ENCODE results near the gene PCMT1. TPM values are rescaled to one million over a fixed set of nuclear protein-coding genes. Genes with fewer than 3 reads are reported as not detected.

The PCMT1 gene
- total RNA-seq, 1 donor from 2014 or later = 133 TPM

DNA sequence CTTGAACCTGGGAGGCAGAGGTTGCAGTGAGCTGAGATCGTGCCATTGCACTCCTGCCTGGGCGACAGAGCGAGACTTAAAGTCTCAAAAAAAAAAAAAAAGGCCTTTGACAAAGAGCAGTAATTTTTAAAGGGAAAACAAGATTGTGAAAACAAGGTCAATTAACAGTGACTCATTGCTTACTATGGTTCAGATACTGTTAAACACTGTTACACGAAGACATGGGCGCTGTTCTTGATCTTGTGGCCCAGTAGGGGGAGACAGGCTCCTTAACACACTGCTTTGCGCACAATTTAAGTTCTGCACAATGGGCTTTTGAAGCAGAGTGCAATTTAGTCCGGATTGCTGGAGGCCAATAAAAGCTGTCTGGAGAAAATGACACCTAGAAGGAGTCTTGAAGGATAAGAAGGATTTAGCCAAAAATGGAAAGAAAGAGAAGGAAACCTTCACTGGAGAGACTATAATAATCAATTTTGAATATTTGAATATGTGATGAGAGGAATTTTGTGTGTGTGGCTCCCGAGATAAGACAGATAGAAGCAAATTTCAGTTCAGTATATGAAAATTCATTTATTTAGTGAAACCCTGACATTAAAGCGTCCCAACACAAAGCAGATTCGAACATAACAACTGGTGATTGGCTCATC lies 25.6 kb upstream of the PCMT1 start:
- H3K36me3 Mint-ChIP-seq = peaks cover 9% of the 10 kb centered on the region
- Histone ChIP-seq H3K9ac (no peak overlapping the region), H3K4me3 (no peak overlapping the region), H3K9me3 (ENCODE audit: low read depth) (no peaks in the 10 kb centered on the region), H3K79me2 (ENCODE audit: low read depth) (no peaks in the 10 kb centered on the region), H3K27ac (no peak overlapping the region), H3K36me3 (no peaks in the 10 kb centered on the region), H3K27me3 (no peaks in the 10 kb centered on the region), H3F3A (ENCODE audit: low read depth) (no peaks in the 10 kb centered on the region), H3K4me2 (no peak overlapping the region), H4K20me1 (ENCODE audit: low read depth) (no peaks in the 10 kb centered on the region), H3K4me1 (no peaks in the 10 kb centered on the region), H2AFZ (replicated peaks) (no peak overlapping the region)
- H3K27ac Mint-ChIP-seq = no peak overlapping the region
- H3K27me3 Mint-ChIP-seq (ENCODE audit: insufficient read depth, low read depth) = peaks cover 3% of the 10 kb centered on the region
- no peaks in the 10 kb centered on the region for H3K4me1 Mint-ChIP-seq
- no peaks in the 10 kb centered on the region for H3K9me3 Mint-ChIP-seq
- H3K4me3 Mint-ChIP-seq = no peak overlapping the region
- DNase-seq (ENCODE audit: low spot score) = peak; percentile 58
- no peak for TF ChIP-seq EZH2 (IDR thresholded peaks at IDR 0.05)
- TF ChIP-seq, protein P1, sequence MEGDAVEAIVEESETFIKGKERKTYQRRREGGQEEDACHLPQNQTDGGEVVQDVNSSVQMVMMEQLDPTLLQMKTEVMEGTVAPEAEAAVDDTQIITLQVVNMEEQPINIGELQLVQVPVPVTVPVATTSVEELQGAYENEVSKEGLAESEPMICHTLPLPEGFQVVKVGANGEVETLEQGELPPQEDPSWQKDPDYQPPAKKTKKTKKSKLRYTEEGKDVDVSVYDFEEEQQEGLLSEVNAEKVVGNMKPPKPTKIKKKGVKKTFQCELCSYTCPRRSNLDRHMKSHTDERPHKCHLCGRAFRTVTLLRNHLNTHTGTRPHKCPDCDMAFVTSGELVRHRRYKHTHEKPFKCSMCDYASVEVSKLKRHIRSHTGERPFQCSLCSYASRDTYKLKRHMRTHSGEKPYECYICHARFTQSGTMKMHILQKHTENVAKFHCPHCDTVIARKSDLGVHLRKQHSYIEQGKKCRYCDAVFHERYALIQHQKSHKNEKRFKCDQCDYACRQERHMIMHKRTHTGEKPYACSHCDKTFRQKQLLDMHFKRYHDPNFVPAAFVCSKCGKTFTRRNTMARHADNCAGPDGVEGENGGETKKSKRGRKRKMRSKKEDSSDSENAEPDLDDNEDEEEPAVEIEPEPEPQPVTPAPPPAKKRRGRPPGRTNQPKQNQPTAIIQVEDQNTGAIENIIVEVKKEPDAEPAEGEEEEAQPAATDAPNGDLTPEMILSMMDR (IDR thresholded peaks at IDR 0.05) = peak; percentile 66

GRCh38 chr6:149725785-149726184 lies 23.8 kb upstream of the PCMT1 start:
- no peaks in the 10 kb centered on the region for H3K4me1 Mint-ChIP-seq
- H3K79me2 ChIP-seq (ENCODE audit: low read depth) = no peaks in the 10 kb centered on the region
- no peak for DNase-seq (ENCODE audit: low spot score)
- H3K27me3 ChIP-seq = no peaks in the 10 kb centered on the region
- no peak overlapping the region for H3K27ac Mint-ChIP-seq
- no peaks in the 10 kb centered on the region for H3K36me3 ChIP-seq
- H3K4me2 ChIP-seq = no peak overlapping the region
- no peaks in the 10 kb centered on the region for H3F3A ChIP-seq (ENCODE audit: low read depth)
- no peaks in the 10 kb centered on the region for H3K9me3 ChIP-seq (ENCODE audit: low read depth)
- H4K20me1 ChIP-seq (ENCODE audit: low read depth) = no peaks in the 10 kb centered on the region
- no peak overlapping the region for H3K4me3 ChIP-seq
- TF ChIP-seq, protein P1 (IDR thresholded peaks at IDR 0.05) = no peak
- TF ChIP-seq EZH2 (IDR thresholded peaks at IDR 0.05) = no peak
- TF ChIP-seq EZH2phosphoT487 (IDR thresholded peaks at IDR 0.05) = no peak
- H2AFZ ChIP-seq (replicated peaks) = no peak overlapping the region
- no peaks in the 10 kb centered on the region for H3K9me3 Mint-ChIP-seq
- peaks cover 9% of the 10 kb centered on the region for H3K36me3 Mint-ChIP-seq
- no peaks in the 10 kb centered on the region for H3K4me1 ChIP-seq
- no peak overlapping the region for H3K9ac ChIP-seq
- H3K27me3 Mint-ChIP-seq (ENCODE audit: insufficient read depth, low read depth) = peaks cover 3% of the 10 kb centered on the region
- H3K4me3 Mint-ChIP-seq = no peak overlapping the region
- no peak overlapping the region for H3K27ac ChIP-seq

DNA sequence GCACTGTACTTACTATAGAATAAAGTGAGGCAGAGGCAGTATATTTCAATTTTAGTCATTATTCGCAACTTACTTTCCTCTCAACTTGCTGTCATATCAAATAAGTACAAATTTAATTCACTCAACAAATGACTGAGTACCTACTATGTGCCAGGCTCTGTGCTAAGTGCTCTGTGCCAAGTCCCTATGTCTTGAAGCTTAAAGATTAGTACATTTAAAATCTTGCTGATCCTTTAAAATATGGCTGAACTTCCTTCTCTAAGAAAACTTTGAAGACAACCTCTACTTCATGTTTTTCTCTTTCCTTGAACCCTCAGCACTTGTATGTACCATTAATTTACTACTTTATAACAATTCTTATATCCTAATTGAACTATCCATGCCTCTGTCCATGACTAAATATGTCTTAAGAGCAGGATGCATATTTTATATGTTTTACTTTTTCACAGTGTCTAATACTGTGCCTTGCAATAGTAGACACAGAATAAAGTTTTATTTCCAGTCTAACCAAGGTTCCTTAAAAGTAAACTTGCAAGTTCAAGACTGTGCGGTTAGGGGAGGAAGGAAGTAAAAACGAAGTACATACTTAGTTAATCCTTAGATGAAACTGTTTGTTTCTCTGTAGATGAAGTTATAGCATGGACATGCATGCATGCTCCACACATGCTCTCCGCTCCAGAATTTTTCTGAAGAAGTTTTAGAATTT lies 21.6 kb upstream of the PCMT1 start:
- no peaks in the 10 kb centered on the region for H4K20me1 ChIP-seq (ENCODE audit: low read depth)
- Mint-ChIP-seq H3K27ac (no peak overlapping the region), H3K36me3 (peaks cover 9% of the 10 kb centered on the region), H3K4me3 (no peak overlapping the region), H3K27me3 (ENCODE audit: insufficient read depth, low read depth) (no peaks in the 10 kb centered on the region), H3K9me3 (no peaks in the 10 kb centered on the region), H3K4me1 (no peaks in the 10 kb centered on the region)
- H3K9ac ChIP-seq = no peak overlapping the region
- no peaks in the 10 kb centered on the region for H3K4me1 ChIP-seq
- no peaks in the 10 kb centered on the region for H3K9me3 ChIP-seq (ENCODE audit: low read depth)
- no peaks in the 10 kb centered on the region for H3K27me3 ChIP-seq
- TF ChIP-seq, protein P1 (IDR thresholded peaks at IDR 0.05) = no peak
- TF ChIP-seq EZH2 (IDR thresholded peaks at IDR 0.05) = no peak
- TF ChIP-seq EZH2phosphoT487 (IDR thresholded peaks at IDR 0.05) = no peak
- H3K4me2 ChIP-seq = no peak overlapping the region
- H3K79me2 ChIP-seq (ENCODE audit: low read depth) = no peaks in the 10 kb centered on the region
- peaks cover 6% of the 10 kb centered on the region for H3K36me3 ChIP-seq
- no peak overlapping the region for H3K4me3 ChIP-seq
- DNase-seq (ENCODE audit: low spot score) = no peak
- no peak overlapping the region for H3K27ac ChIP-seq
- H3F3A ChIP-seq (ENCODE audit: low read depth) = no peaks in the 10 kb centered on the region
- H2AFZ ChIP-seq (replicated peaks) = no peak overlapping the region

All from neural progenitor cell (in vitro differentiated cells).